Body of pancreas (tissue), 4 donors: ENCODE measurements around the gene VEGFA. TPM values are rescaled to one million over a fixed set of nuclear protein-coding genes. Genes with fewer than 3 reads are reported as not detected.

Experiments used
- ATAC-seq: fragments of 150-250 bp; one replicate; pipeline ENCODE4 v1.9.1; 2016
- DNase-seq, 4 donors: peaks; one replicate each; pipeline ENCODE4 v3.0.0-alpha.2; 2019
- H3K27ac ChIP-seq, 4 donors: fragments of 200-600 bp; sonication (generic); 1 replicate in 3 of 4; 2 replicates in 1 of 4; pipeline versions ENCODE4 v1.5.1 to v1.6.1; 2016 to 2019; ENCODE audit warnings: mild to moderate bottlenecking in 1 of 4, mixed read lengths in 1 of 4, moderate library complexity in 1 of 4
- H3K27me3 ChIP-seq, 2 donors: fragments of 200-600 bp; sonication (generic); one replicate each; pipeline ENCODE4 v1.6.0; 2016; ENCODE audit warnings: mild to moderate bottlenecking in 1 of 2
- H3K36me3 ChIP-seq, 2 donors: fragments of 200-600 bp; sonication (generic); replicated peaks in 1 of 2; 2 replicates each; pipeline ENCODE4 v1.5.1; 2016; ENCODE audit warnings: low read depth in 2 of 2; ENCODE audit not compliant: insufficient read depth in 1 of 2
- H3K4me1 ChIP-seq: fragments of 200-600 bp; sonication (generic); one replicate; pipeline ENCODE4 v1.6.0; 2016
- H3K4me3 ChIP-seq, 2 donors: fragments of 200-600 bp; sonication (generic); 1 replicate in 1 of 2; 2 replicates in 1 of 2; pipeline ENCODE4 v1.5.1; 2016 to 2019
- H3K9me3 ChIP-seq, 3 donors: fragments of 200-600 bp; sonication (generic); 1 replicate in 2 of 3; 2 replicates in 1 of 3; pipeline ENCODE4 v1.5.1; 2016
- CTCF ChIP-seq, 7 experiments: fragments of 450-650 bp in 4 of 7; fragments of 200-600 bp in 3 of 7; sonication (generic) in 3 of 7; IDR thresholded peaks; one replicate each; pipeline ENCODE4 v1.5.1; 2016 to 2019; ENCODE audit warnings: antibody characterized with exemption in 7 of 7
- POLR2A ChIP-seq, 3 donors: fragments of 450-650 bp; IDR thresholded peaks; one replicate each; pipeline ENCODE4 v1.6.1; 2016; ENCODE audit warnings: antibody characterized with exemption in 3 of 3, mild to moderate bottlenecking in 2 of 3
- WGBS, 2 donors: methylation state at CpG; one replicate each; pipeline ENCODE4 v1.1.5; 2017; 5-methylcytosine and 5-hydroxymethylcytosine counted together
- intact Hi-C: fragments of 100-400 bp; cut with DNase I; formaldehyde crosslinking; loops from one replicate; pipeline ENCODE4 v1.15.1; 2023
- total RNA-seq, 2 donors: library from RNA; depleted of rRNA; stranded (reverse); fragments of >200 nt; gene quantifications; one replicate each; pipeline ENCODE4 v1.1.0, GENCODE V29; 2016

The VEGFA gene
- total RNA-seq, 2 donors from 2014 or later = 84.8 to 272 TPM

GRCh38 chr6:43728586-43728985 is 41.4 kb upstream of the VEGFA start:
- Histone ChIP-seq H3K4me1 (no peaks in the 10 kb centered on the region), H3K4me3 (no peak overlapping the region), H3K27ac (no peak overlapping the region), H3K27me3 (no peaks in the 10 kb centered on the region), H3K9me3 (no peaks in the 10 kb centered on the region), H3K36me3 (no peaks in the 10 kb centered on the region)
- 59 to 66% methylated on average over 2 of the region's 2 CpGs for WGBS, 2 donors
- intact Hi-C loops = no loop called here
- ATAC-seq = no peak
- TF ChIP-seq POLR2A (IDR thresholded peaks at IDR 0.05) = no peak
- no peak for DNase-seq

- TF ChIP-seq CTCF (IDR thresholded peaks at IDR 0.05) (no peak), POLR2A (IDR thresholded peaks at IDR 0.05) (no peak)
- Histone ChIP-seq H3K27ac (no peak overlapping the region), H3K4me1 (no peaks in the 10 kb centered on the region), H3K36me3 (no peaks in the 10 kb centered on the region), H3K9me3 (no peaks in the 10 kb centered on the region), H3K4me3 (no peak overlapping the region), H3K27me3 (no peaks in the 10 kb centered on the region)
- intact Hi-C loops = no loop called here
- 81 to 88% methylated on average over 6 of the region's 6 CpGs for WGBS, 2 donors
- ATAC-seq (no peak), DNase-seq (no peak)
Measured at GRCh38 chr6:43729537-43729936, 40.5 kb upstream of the VEGFA start.

- DNase-seq (no peak), ATAC-seq (no peak)
- no peak for TF ChIP-seq CTCF (IDR thresholded peaks at IDR 0.05)
- TF ChIP-seq POLR2A (IDR thresholded peaks at IDR 0.05) = no peak
- intact Hi-C loops = no loop called here
- H3K27ac ChIP-seq = no peak overlapping the region
- H3K9me3 ChIP-seq = no peaks in the 10 kb centered on the region
- no peaks in the 10 kb centered on the region for H3K36me3 ChIP-seq
- H3K4me1 ChIP-seq = no peaks in the 10 kb centered on the region
- H3K4me3 ChIP-seq = no peak overlapping the region
- H3K27me3 ChIP-seq = no peaks in the 10 kb centered on the region
Measured at GRCh38 chr6:43730634-43731033, 39.4 kb upstream of the VEGFA start.

GRCh38 chr6:43733471-43734293 is 36.3 kb upstream of the VEGFA start:
- intact Hi-C loops = no loop called here
- WGBS, 2 donors = 64 to 67% methylated on average over 10 of the region's 10 CpGs
- Histone ChIP-seq H3K27me3 (no peaks in the 10 kb centered on the region), H3K27ac (no peak overlapping the region), H3K36me3 (no peaks in the 10 kb centered on the region), H3K4me3 (no peak overlapping the region), H3K4me1 (no peaks in the 10 kb centered on the region), H3K9me3 (no peaks in the 10 kb centered on the region)
- DNase-seq = no peak
- TF ChIP-seq CTCF (IDR thresholded peaks at IDR 0.05) (no peak), POLR2A (IDR thresholded peaks at IDR 0.05) (no peak)
- no peak for ATAC-seq

GRCh38 chr6:43734294-43734665 is 35.7 kb upstream of the VEGFA start:
- no peaks in the 10 kb centered on the region for H3K27me3 ChIP-seq
- DNase-seq (no peak), ATAC-seq (no peak)
- no peak for TF ChIP-seq POLR2A (IDR thresholded peaks at IDR 0.05)
- no peak for TF ChIP-seq CTCF (IDR thresholded peaks at IDR 0.05)
- 89 to 90% methylated on average over 3 of the region's 3 CpGs for WGBS, 2 donors
- H3K36me3 ChIP-seq = no peaks in the 10 kb centered on the region
- H3K27ac ChIP-seq = no peak overlapping the region
- H3K4me1 ChIP-seq = no peaks in the 10 kb centered on the region
- no peaks in the 10 kb centered on the region for H3K9me3 ChIP-seq
- no peak overlapping the region for H3K4me3 ChIP-seq
- intact Hi-C loops = no loop called here
